Loucy (cell line): ENCODE results near the gene MYOC.

Experiments
- CTCF ChIP-seq: fragments of 200-600 bp; sonication (generic); conservative IDR thresholded peaks from 2 replicates; pipeline ENCODE4 v1.5.1; 2014; ENCODE audit warnings: mild to moderate bottlenecking, antibody characterized with exemption, low read length
- EZH2phosphoT487 ChIP-seq: fragments of 200-600 bp; IDR thresholded peaks from 2 replicates; pipeline ENCODE4 v1.6.1; 2018; ENCODE audit warnings: antibody characterized with exemption, mild to moderate bottlenecking, moderate library complexity, borderline replicate concordance

- TF ChIP-seq CTCF (no peak), EZH2phosphoT487 (no peak)
These were observed 24.3 kb upstream of the MYOC start for GRCh38 chr1:171676823-171677222.
